Measurements from ENCODE around the gene KIF20A. TPM values are rescaled to one million over a fixed set of nuclear protein-coding genes. Genes with fewer than 3 reads are reported as not detected.

KIF20A gene
- total RNA-seq, 2 experiments from 2014 or later = 70.1 to 72.0 TPM

GRCh38 chr5:138157626-138158025, 21.3 kb upstream of the KIF20A start:
- DNase-seq (no peak), ATAC-seq (no peak)
- CTCF ChIA-PET = no interaction called here
- POLR2A ChIA-PET = interaction anchor here (0.5 kb wide), 1 partner anchor 398 kb away, joined by 3 read pairs; no protein-coding TSS in a partner anchor
- Mint-ChIP-seq H3K4me3 (no peak overlapping the region), H3K36me3 (ENCODE audit: low read depth) (peaks cover 46% of the 10 kb centered on the region), H3K9me3 (ENCODE audit: insufficient read depth) (no peaks in the 10 kb centered on the region), H3K4me1 (ENCODE audit: low read depth) (no peaks in the 10 kb centered on the region), H3K27me3 (ENCODE audit: low read depth) (peaks cover 4% of the 10 kb centered on the region), H3K27ac (no peak overlapping the region)

- H3K36me3 Mint-ChIP-seq (ENCODE audit: low read depth) = peaks cover 64% of the 10 kb centered on the region
- H3K4me3 Mint-ChIP-seq = no peak overlapping the region
- ChIA-PET CTCF (no interaction called here), POLR2A (no interaction called here)
- no peaks in the 10 kb centered on the region for H3K4me1 Mint-ChIP-seq (ENCODE audit: low read depth)
- DNase-seq = no peak
- H3K27me3 Mint-ChIP-seq (ENCODE audit: low read depth) = no peaks in the 10 kb centered on the region
- no peak for ATAC-seq
- H3K9me3 Mint-ChIP-seq (ENCODE audit: insufficient read depth) = no peaks in the 10 kb centered on the region
- H3K27ac Mint-ChIP-seq = no peak overlapping the region
Measured at GRCh38 chr5:138159666-138160065, 19.2 kb upstream of the KIF20A start.

- CTCF ChIA-PET = no interaction called here
- POLR2A ChIA-PET = no interaction called here
- no peaks in the 10 kb centered on the region for H3K27me3 Mint-ChIP-seq (ENCODE audit: low read depth)
- ATAC-seq (no peak), DNase-seq (no peak)
- H3K27ac Mint-ChIP-seq = no peak overlapping the region
- H3K4me3 Mint-ChIP-seq = no peak overlapping the region
- peaks cover 71% of the 10 kb centered on the region for H3K36me3 Mint-ChIP-seq (ENCODE audit: low read depth)
- no peaks in the 10 kb centered on the region for H3K9me3 Mint-ChIP-seq (ENCODE audit: insufficient read depth)
- no peaks in the 10 kb centered on the region for H3K4me1 Mint-ChIP-seq (ENCODE audit: low read depth)
Measured at GRCh38 chr5:138160706-138161105, 18.2 kb upstream of the KIF20A start.

- Mint-ChIP-seq H3K4me3 (no peak overlapping the region), H3K27me3 (ENCODE audit: low read depth) (no peaks in the 10 kb centered on the region), H3K9me3 (ENCODE audit: insufficient read depth) (no peaks in the 10 kb centered on the region), H3K4me1 (ENCODE audit: low read depth) (no peaks in the 10 kb centered on the region), H3K27ac (no peak overlapping the region), H3K36me3 (ENCODE audit: low read depth) (peaks cover 78% of the 10 kb centered on the region)
- no peak for ATAC-seq
- POLR2A ChIA-PET = no interaction called here
- CTCF ChIA-PET = interaction anchor here (0.6 kb wide), 1 partner anchor 8 kb away, joined by 3 read pairs; no protein-coding TSS in a partner anchor
- no peak for DNase-seq
Measured at GRCh38 chr5:138163721-138164120, 15.2 kb upstream of the KIF20A start.

- Mint-ChIP-seq H3K9me3 (ENCODE audit: insufficient read depth) (no peaks in the 10 kb centered on the region), H3K4me1 (ENCODE audit: low read depth) (no peaks in the 10 kb centered on the region), H3K27ac (no peak overlapping the region), H3K4me3 (no peak overlapping the region), H3K36me3 (ENCODE audit: low read depth) (peaks cover 75% of the 10 kb centered on the region), H3K27me3 (ENCODE audit: low read depth) (no peaks in the 10 kb centered on the region)
- ChIA-PET POLR2A (no interaction called here), CTCF (no interaction called here)
- ATAC-seq (no peak), DNase-seq (no peak)
Measured at GRCh38 chr5:138169124-138169523, 9.8 kb upstream of the KIF20A start.

GRCh38 chr5:138170299-138170698, 8.6 kb upstream of the KIF20A start:
- ATAC-seq (no peak), DNase-seq (no peak)
- H3K9me3 Mint-ChIP-seq (ENCODE audit: insufficient read depth) = no peaks in the 10 kb centered on the region
- H3K27me3 Mint-ChIP-seq (ENCODE audit: low read depth) = no peaks in the 10 kb centered on the region
- no peaks in the 10 kb centered on the region for H3K4me1 Mint-ChIP-seq (ENCODE audit: low read depth)
- H3K36me3 Mint-ChIP-seq (ENCODE audit: low read depth) = peaks cover 70% of the 10 kb centered on the region
- CTCF ChIA-PET = no interaction called here
- POLR2A ChIA-PET = no interaction called here
- no peak overlapping the region for H3K4me3 Mint-ChIP-seq
- no peak overlapping the region for H3K27ac Mint-ChIP-seq

- Mint-ChIP-seq H3K4me3 (no peak overlapping the region), H3K36me3 (ENCODE audit: low read depth) (peaks cover 47% of the 10 kb centered on the region), H3K27me3 (ENCODE audit: low read depth) (no peaks in the 10 kb centered on the region), H3K4me1 (ENCODE audit: low read depth) (peaks cover 15% of the 10 kb centered on the region), H3K9me3 (ENCODE audit: insufficient read depth) (no peaks in the 10 kb centered on the region), H3K27ac (no peak overlapping the region)
- peak; percentile 18 for ATAC-seq
- ChIA-PET CTCF (interaction anchor here (0.9 to 6.1 kb wide), 6 partner anchors 10 to 233 kb away, joined by 3 to 72 read pairs (median 4); partner anchors contain the start of genes CDC23 and KDM3B), POLR2A (interaction anchor here (0.8 to 4.1 kb wide), 5 partner anchors 10 to 287 kb away, joined by 3 to 21 read pairs (median 5); partner anchors contain the start of genes CDC25C, EGR1 and KDM3B)
- DNase-seq = peak; percentile 60
Measured at GRCh38 chr5:138177941-138178515, 884 bp upstream of the KIF20A start.

- H3K4me1 Mint-ChIP-seq (ENCODE audit: low read depth) = peaks cover 15% of the 10 kb centered on the region
- H3K36me3 Mint-ChIP-seq (ENCODE audit: low read depth) = peaks cover 51% of the 10 kb centered on the region
- H3K27me3 Mint-ChIP-seq (ENCODE audit: low read depth) = no peaks in the 10 kb centered on the region
- H3K9me3 Mint-ChIP-seq (ENCODE audit: insufficient read depth) = no peaks in the 10 kb centered on the region
- POLR2A ChIA-PET = interaction anchor here (0.6 to 4.1 kb wide), 9 partner anchors 33 to 1130 kb away, joined by 3 to 21 read pairs (median 4); partner anchors contain the start of genes CDC23, CDC25C, ETF1 and FAM53C
- no peak overlapping the region for H3K27ac Mint-ChIP-seq
- ATAC-seq (no peak), DNase-seq (peak; percentile 25)
- no peak overlapping the region for H3K4me3 Mint-ChIP-seq
- CTCF ChIA-PET = interaction anchor here (0.8 to 6.1 kb wide), 15 partner anchors 9 to 1163 kb away, joined by 3 to 72 read pairs (median 4); partner anchors contain the start of genes CDC23, EGR1, GFRA3 and KDM3B
Measured at GRCh38 chr5:138179277-138179857, 455 bp downstream of the KIF20A start.

- H3K36me3 Mint-ChIP-seq (ENCODE audit: low read depth) = peaks cover 55% of the 10 kb centered on the region
- peak overlapping the region; percentile 59 for H3K27ac Mint-ChIP-seq
- ChIA-PET POLR2A (interaction anchor here (0.6 to 4.1 kb wide), 3 partner anchors 101 to 173 kb away, joined by 3 to 21 read pairs (median 3); partner anchors contain the start of gene KDM3B), CTCF (interaction anchor here (0.6 to 6.1 kb wide), 13 partner anchors 8 to 1162 kb away, joined by 3 to 72 read pairs (median 4); partner anchors contain the start of genes GFRA3, KDM3B and PAIP2)
- DNase-seq = peak; percentile 38
- H3K9me3 Mint-ChIP-seq (ENCODE audit: insufficient read depth) = no peaks in the 10 kb centered on the region
- peaks cover 15% of the 10 kb centered on the region for H3K4me1 Mint-ChIP-seq (ENCODE audit: low read depth)
- ATAC-seq = peak; percentile 12
- H3K27me3 Mint-ChIP-seq (ENCODE audit: low read depth) = no peaks in the 10 kb centered on the region
- no peak overlapping the region for H3K4me3 Mint-ChIP-seq
Measured at GRCh38 chr5:138180183-138180782, 1.4 kb downstream of the KIF20A start.

GRCh38 chr5:138180841-138181240, 1.9 kb downstream of the KIF20A start:
- Mint-ChIP-seq H3K36me3 (ENCODE audit: low read depth) (peaks cover 58% of the 10 kb centered on the region), H3K9me3 (ENCODE audit: insufficient read depth) (no peaks in the 10 kb centered on the region), H3K4me1 (ENCODE audit: low read depth) (peaks cover 20% of the 10 kb centered on the region), H3K4me3 (no peak overlapping the region), H3K27ac (no peak overlapping the region), H3K27me3 (ENCODE audit: low read depth) (no peaks in the 10 kb centered on the region)
- ATAC-seq (no peak), DNase-seq (no peak)
- POLR2A ChIA-PET = interaction anchor here (0.6 kb wide), 1 partner anchor 100 kb away, joined by 3 read pairs; no protein-coding TSS in a partner anchor
- CTCF ChIA-PET = interaction anchor here (1.3 to 6.1 kb wide), 9 partner anchors 8 to 254 kb away, joined by 3 to 72 read pairs (median 6); partner anchors contain the start of genes GFRA3 and KDM3B

GRCh38 chr5:138182808-138183207, 3.9 kb downstream of the KIF20A start:
- DNase-seq = no peak
- Mint-ChIP-seq H3K36me3 (ENCODE audit: low read depth) (peaks cover 63% of the 10 kb centered on the region), H3K4me3 (no peak overlapping the region), H3K27ac (no peak overlapping the region), H3K27me3 (ENCODE audit: low read depth) (no peaks in the 10 kb centered on the region), H3K4me1 (ENCODE audit: low read depth) (peaks cover 17% of the 10 kb centered on the region), H3K9me3 (ENCODE audit: insufficient read depth) (no peaks in the 10 kb centered on the region)
- no peak for ATAC-seq
- POLR2A ChIA-PET = no interaction called here
- CTCF ChIA-PET = no interaction called here

GRCh38 chr5:138186002-138186447, 7.1 kb downstream of the KIF20A start:
- CTCF ChIA-PET = interaction anchor here (1.0 kb wide), 1 partner anchor 13 kb away, joined by 3 read pairs; no protein-coding TSS in a partner anchor
- Mint-ChIP-seq H3K27ac (peak overlapping the region; percentile 58), H3K36me3 (ENCODE audit: low read depth) (peaks cover 77% of the 10 kb centered on the region), H3K9me3 (ENCODE audit: insufficient read depth) (no peaks in the 10 kb centered on the region), H3K4me3 (no peak overlapping the region), H3K27me3 (ENCODE audit: low read depth) (no peaks in the 10 kb centered on the region), H3K4me1 (ENCODE audit: low read depth) (peaks cover 8% of the 10 kb centered on the region)
- POLR2A ChIA-PET = no interaction called here
- DNase-seq (no peak), ATAC-seq (no peak)

Measured in activated CD8-positive, alpha-beta T cell treated with anti-CD3 and anti-CD28 coated beads, Interleukin-2, amount 10 ng/mL, durations not matched to agents 7 days and 5 days (primary cell).